ENCODE measurements around the gene ARID1B. TPM values are rescaled to one million over a fixed set of nuclear protein-coding genes. Genes with fewer than 3 reads are reported as not detected.
A peak's percentile ranks its signal among the peaks of the same experiment; 100 is the strongest.

Gene ARID1B
- total and polyA plus RNA-seq, 10 of the 15 experiments (the other 5 are each of a cell fraction or from before 2014, with no cell fraction given): 24.7 to 133 (median 54.6) TPM

DNA sequence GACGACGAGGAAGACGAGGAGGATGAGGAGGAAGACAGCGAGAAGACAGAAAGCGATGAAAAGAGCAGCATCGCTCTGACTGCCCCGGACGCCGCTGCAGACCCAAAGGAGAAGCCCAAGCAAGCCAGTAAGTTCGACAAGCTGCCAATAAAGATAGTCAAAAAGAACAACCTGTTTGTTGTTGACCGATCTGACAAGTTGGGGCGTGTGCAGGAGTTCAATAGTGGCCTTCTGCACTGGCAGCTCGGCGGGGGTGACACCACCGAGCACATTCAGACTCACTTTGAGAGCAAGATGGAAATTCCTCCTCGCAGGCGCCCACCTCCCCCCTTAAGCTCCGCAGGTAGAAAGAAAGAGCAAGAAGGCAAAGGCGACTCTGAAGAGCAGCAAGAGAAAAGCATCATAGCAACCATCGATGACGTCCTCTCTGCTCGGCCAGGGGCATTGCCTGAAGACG, 429.2 kb downstream of the ARID1B start:
- DNase-seq (ENCODE audit: low read depth, low spot score) (no peak), FAIRE-seq (no peak), ATAC-seq (no peak)
- intact Hi-C loops (cut with micrococcal nuclease; ENCODE audit: unreplicated experiment): no loop called here
- Histone ChIP-seq H3K9me3 (replicated peaks; ENCODE audit: control insufficient read depth, insufficient read depth, low read length) (no peaks in the 10 kb centered on the region), H2AFZ (ENCODE audit: control insufficient read depth, low read depth, low read length) (no peak overlapping the region), H3K79me2 (ENCODE audit: control insufficient read depth, insufficient read depth, low read length) (no peaks in the 10 kb centered on the region; the same call in 1 of the 2 replicates), H3K27ac (ENCODE audit: control insufficient read depth, insufficient read depth) (no peak overlapping the region), H3K27me3 (replicated peaks in 1 of 2; ENCODE audit: control insufficient read depth in 2 of 2, insufficient read depth in 2 of 2, low read length in 1 of 2) (no peaks in the 10 kb centered on the region), H3K4me2 (ENCODE audit: control insufficient read depth, insufficient read depth) (no peak overlapping the region), H3K4me3 (no peak overlapping the region), H3K9ac (ENCODE audit: control insufficient read depth, insufficient read depth, low read length) (no peak overlapping the region), H3K36me3 (ENCODE audit: control insufficient read depth in 2 of 2, insufficient read depth in 2 of 2, low read length in 1 of 2) (peaks cover 18 to 32% of the 10 kb centered on the region in 2 experiments), H4K20me1 (ENCODE audit: control insufficient read depth, insufficient read depth) (no peaks in the 10 kb centered on the region; the same call in 1 of the 2 replicates), H3K4me1 (ENCODE audit: control insufficient read depth, insufficient read depth, low read length) (peaks cover 11% of the 10 kb centered on the region)
- TSS peak; percentile 12 for BruUV-seq (replicated peaks)
- RAD21 ChIA-PET (ENCODE audit: unreplicated experiment): no interaction called here
- SMC1A ChIA-PET (ENCODE audit: uncharacterized antibody, unreplicated experiment): interaction anchor here (1.3 kb wide), 1 partner anchor 12 kb away, joined by 3 read pairs; no protein-coding TSS in a partner anchor
- CTCF ChIA-PET: no interaction called here
- in situ Hi-C loops (cut with MboI): no loop called here
- TF ChIP-seq, protein P1, sequence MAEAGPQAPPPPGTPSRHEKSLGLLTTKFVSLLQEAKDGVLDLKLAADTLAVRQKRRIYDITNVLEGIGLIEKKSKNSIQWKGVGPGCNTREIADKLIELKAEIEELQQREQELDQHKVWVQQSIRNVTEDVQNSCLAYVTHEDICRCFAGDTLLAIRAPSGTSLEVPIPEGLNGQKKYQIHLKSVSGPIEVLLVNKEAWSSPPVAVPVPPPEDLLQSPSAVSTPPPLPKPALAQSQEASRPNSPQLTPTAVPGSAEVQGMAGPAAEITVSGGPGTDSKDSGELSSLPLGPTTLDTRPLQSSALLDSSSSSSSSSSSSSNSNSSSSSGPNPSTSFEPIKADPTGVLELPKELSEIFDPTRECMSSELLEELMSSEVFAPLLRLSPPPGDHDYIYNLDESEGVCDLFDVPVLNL (IDR thresholded peaks at IDR 0.05; ENCODE audit: low read depth, low read length): no peak
- TF ChIP-seq, protein P2, sequence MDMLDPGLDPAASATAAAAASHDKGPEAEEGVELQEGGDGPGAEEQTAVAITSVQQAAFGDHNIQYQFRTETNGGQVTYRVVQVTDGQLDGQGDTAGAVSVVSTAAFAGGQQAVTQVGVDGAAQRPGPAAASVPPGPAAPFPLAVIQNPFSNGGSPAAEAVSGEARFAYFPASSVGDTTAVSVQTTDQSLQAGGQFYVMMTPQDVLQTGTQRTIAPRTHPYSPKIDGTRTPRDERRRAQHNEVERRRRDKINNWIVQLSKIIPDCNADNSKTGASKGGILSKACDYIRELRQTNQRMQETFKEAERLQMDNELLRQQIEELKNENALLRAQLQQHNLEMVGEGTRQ (IDR thresholded peaks at IDR 0.05; ENCODE audit: borderline replicate concordance, low read depth, low read length): no peak
- TF ChIP-seq NFIC (IDR thresholded peaks at IDR 0.05; ENCODE audit: low read depth, low read length) (no peak), CREB1 (IDR thresholded peaks at IDR 0.05; ENCODE audit: low read depth) (no peak), FOXK2 (IDR thresholded peaks at IDR 0.05) (no peak), PAX5 (IDR thresholded peaks at IDR 0.05; ENCODE audit: borderline replicate concordance, low read depth, low read length) (no peak), SREBF2 (IDR thresholded peaks at IDR 0.05; ENCODE audit: low read length) (no peak), EED (IDR thresholded peaks at IDR 0.05; ENCODE audit: low read depth) (no peak), RFX5 (IDR thresholded peaks at IDR 0.05; ENCODE audit: low read depth, low read length) (no peak), MYB (IDR thresholded peaks at IDR 0.05; ENCODE audit: borderline replicate concordance, low read depth, low read length) (no peak), FOS (IDR thresholded peaks at IDR 0.05; ENCODE audit: borderline replicate concordance, extremely low read depth, insufficient read length) (no peak), RCOR1 (conservative IDR thresholded peaks at IDR 0.05; ENCODE audit: low read depth, low read length) (no peak), MYC (IDR thresholded peaks at IDR 0.05; ENCODE audit: insufficient read depth, insufficient read length, insufficient replicate concordance, low read length, severe bottlenecking) (no peak), MTA3 (IDR thresholded peaks at IDR 0.05; ENCODE audit: borderline replicate concordance, low read length) (no peak), NR2F1 (conservative IDR thresholded peaks at IDR 0.05) (no peak)
- TF ChIP-seq, protein P3, sequence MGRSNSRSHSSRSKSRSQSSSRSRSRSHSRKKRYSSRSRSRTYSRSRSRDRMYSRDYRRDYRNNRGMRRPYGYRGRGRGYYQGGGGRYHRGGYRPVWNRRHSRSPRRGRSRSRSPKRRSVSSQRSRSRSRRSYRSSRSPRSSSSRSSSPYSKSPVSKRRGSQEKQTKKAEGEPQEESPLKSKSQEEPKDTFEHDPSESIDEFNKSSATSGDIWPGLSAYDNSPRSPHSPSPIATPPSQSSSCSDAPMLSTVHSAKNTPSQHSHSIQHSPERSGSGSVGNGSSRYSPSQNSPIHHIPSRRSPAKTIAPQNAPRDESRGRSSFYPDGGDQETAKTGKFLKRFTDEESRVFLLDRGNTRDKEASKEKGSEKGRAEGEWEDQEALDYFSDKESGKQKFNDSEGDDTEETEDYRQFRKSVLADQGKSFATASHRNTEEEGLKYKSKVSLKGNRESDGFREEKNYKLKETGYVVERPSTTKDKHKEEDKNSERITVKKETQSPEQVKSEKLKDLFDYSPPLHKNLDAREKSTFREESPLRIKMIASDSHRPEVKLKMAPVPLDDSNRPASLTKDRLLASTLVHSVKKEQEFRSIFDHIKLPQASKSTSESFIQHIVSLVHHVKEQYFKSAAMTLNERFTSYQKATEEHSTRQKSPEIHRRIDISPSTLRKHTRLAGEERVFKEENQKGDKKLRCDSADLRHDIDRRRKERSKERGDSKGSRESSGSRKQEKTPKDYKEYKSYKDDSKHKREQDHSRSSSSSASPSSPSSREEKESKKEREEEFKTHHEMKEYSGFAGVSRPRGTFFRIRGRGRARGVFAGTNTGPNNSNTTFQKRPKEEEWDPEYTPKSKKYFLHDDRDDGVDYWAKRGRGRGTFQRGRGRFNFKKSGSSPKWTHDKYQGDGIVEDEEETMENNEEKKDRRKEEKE (IDR thresholded peaks at IDR 0.05): no peak
- TF ChIP-seq, protein P4, sequence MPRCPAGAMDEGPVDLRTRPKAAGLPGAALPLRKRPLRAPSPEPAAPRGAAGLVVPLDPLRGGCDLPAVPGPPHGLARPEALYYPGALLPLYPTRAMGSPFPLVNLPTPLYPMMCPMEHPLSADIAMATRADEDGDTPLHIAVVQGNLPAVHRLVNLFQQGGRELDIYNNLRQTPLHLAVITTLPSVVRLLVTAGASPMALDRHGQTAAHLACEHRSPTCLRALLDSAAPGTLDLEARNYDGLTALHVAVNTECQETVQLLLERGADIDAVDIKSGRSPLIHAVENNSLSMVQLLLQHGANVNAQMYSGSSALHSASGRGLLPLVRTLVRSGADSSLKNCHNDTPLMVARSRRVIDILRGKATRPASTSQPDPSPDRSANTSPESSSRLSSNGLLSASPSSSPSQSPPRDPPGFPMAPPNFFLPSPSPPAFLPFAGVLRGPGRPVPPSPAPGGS (IDR thresholded peaks at IDR 0.05; ENCODE audit: borderline replicate concordance, insufficient read depth, low read depth, low read length, poor library complexity, severe bottlenecking): no peak
- 97% methylated on average over 23 of the region's 23 CpGs for WGBS (ENCODE audit: insufficient coverage, insufficient replicate concordance, low lambda C conversion rate, missing lambda C conversion rate)
- POLR2A ChIA-PET: no interaction called here

Data from GM12878 (cell line).